OCI-LY7 (cell line): ENCODE data around the gene IRF8. TPM values are rescaled to one million over a fixed set of nuclear protein-coding genes. Genes with fewer than 3 reads are reported as not detected.

Source experiments
- BruUV-seq: library from RNA; stranded (reverse); fragments of 400-500 nt; replicated peaks from 2 replicates; lab custom pipeline; 2021; lab: Mats Ljungman, UMichigan
- CTCF ChIA-PET: fragments of 300-600 bp; sonication (Branson Sonifier 250); formaldehyde crosslinking; loops from one replicate; lab custom pipeline; 2022; ENCODE audit warnings: antibody characterized with exemption; ENCODE audit not compliant: unreplicated experiment; lab: Charles Lee
- POLR2A ChIA-PET: fragments of 300-600 bp; sonication (Branson Sonifier 250); formaldehyde crosslinking; loops from one replicate; lab custom pipeline; 2022; ENCODE audit warnings: antibody characterized with exemption; lab: Charles Lee
- DNase-seq: peaks from one replicate; pipeline ENCODE4 v3.0.0-alpha.2; 2015; ENCODE audit warnings: low spot score
- H2AFZ ChIP-seq: fragments of 200-600 bp; sonication (generic), shearing (Covaris generic); 2 replicates; pipeline ENCODE4 v1.6.1; 2014; ENCODE audit warnings: mild to moderate bottlenecking, antibody characterized with exemption, low read length, moderate library complexity
- H3K27ac ChIP-seq: fragments of 200-600 bp; sonication (generic); 2 replicates; pipeline ENCODE4 v1.5.1; 2014; ENCODE audit warnings: mixed run types, low read depth, mild to moderate bottlenecking, moderate library complexity, low read length, inconsistent platforms; ENCODE audit not compliant: poor library complexity, severe bottlenecking
- H3K36me3 ChIP-seq: fragments of 200-600 bp; sonication (generic); 2 replicates; pipeline ENCODE4 v1.6.1; 2014; ENCODE audit warnings: mild to moderate bottlenecking, antibody characterized with exemption, low read length, moderate library complexity, mixed read lengths; ENCODE audit not compliant: insufficient read depth
- H3K4me1 ChIP-seq: fragments of 200-600 bp; sonication (generic); 2 replicates; pipeline ENCODE4 v1.5.1; 2014; ENCODE audit warnings: mild to moderate bottlenecking, low read length; ENCODE audit not compliant: insufficient read depth, poor library complexity, severe bottlenecking
- H3K4me2 ChIP-seq: fragments of 200-600 bp; sonication (generic); 2 replicates; pipeline ENCODE4 v1.6.1; 2014; ENCODE audit warnings: mild to moderate bottlenecking, low read length
- H3K4me3 ChIP-seq: fragments of 200-600 bp; sonication (generic); 2 replicates; pipeline ENCODE4 v1.5.1; 2014; ENCODE audit warnings: mild to moderate bottlenecking, low read depth, low read length; ENCODE audit not compliant: poor library complexity, severe bottlenecking
- H3K79me2 ChIP-seq: fragments of 200-600 bp; sonication (generic); 2 replicates; pipeline ENCODE4 v1.6.1; 2016; ENCODE audit warnings: low read depth, mild to moderate bottlenecking, low read length, moderate library complexity, mixed read lengths; ENCODE audit not compliant: insufficient read depth
- H3K9me2 ChIP-seq: fragments of 200-600 bp; sonication (generic); 2 replicates; pipeline ENCODE4 v1.6.1; 2016; ENCODE audit warnings: mild to moderate bottlenecking, low read length, mixed read lengths; ENCODE audit not compliant: insufficient read depth
- H3K9me3 ChIP-seq: fragments of 200-600 bp; sonication (generic); 2 replicates; pipeline ENCODE4 v1.6.1; 2014; ENCODE audit warnings: mild to moderate bottlenecking, mixed run types, low read length, mixed read lengths
- H4K20me1 ChIP-seq: fragments of 200-600 bp; sonication (generic); 2 replicates; pipeline ENCODE4 v1.6.1; 2014; ENCODE audit warnings: mild to moderate bottlenecking, antibody characterized with exemption, low read length, moderate library complexity, mixed read lengths; ENCODE audit not compliant: insufficient read depth
- CTCF ChIP-seq: fragments of 200-600 bp; sonication (generic); conservative IDR thresholded peaks from 2 replicates; pipeline ENCODE4 v1.5.1; 2014; ENCODE audit warnings: mild to moderate bottlenecking, antibody characterized with exemption, low read length, moderate library complexity, mixed read lengths
- EZH2phosphoT487 ChIP-seq: fragments of 200-600 bp; sonication (generic); IDR thresholded peaks from 2 replicates; pipeline ENCODE4 v1.6.1; 2018; ENCODE audit warnings: low read depth, borderline replicate concordance, mild to moderate bottlenecking, mixed run types, antibody characterized with exemption, low read length, moderate library complexity, mixed read lengths
- intact Hi-C: fragments of 100-400 bp; cut with micrococcal nuclease; formaldehyde crosslinking; loops from one replicate; pipeline ENCODE4 v1.10.0; 2022; ENCODE audit not compliant: unreplicated experiment
- total RNA-seq, 2 experiments: library from RNA; depleted of rRNA in 1 of 2; stranded (reverse); fragments of >200 nt in 1 of 2; shearing (Covaris generic) in 1 of 2; gene quantifications; 2 replicates each; pipeline ENCODE4 v1.2.3, GENCODE V29; 2014 to 2022

The IRF8 gene
- total RNA-seq, 2 experiments from 2014 or later: 181 to 224 TPM

GRCh38 chr16:85882181-85882810, 16.7 kb upstream of the IRF8 start:
- H3K4me1 ChIP-seq: no peaks in the 10 kb centered on the region
- no peak overlapping the region for H3K27ac ChIP-seq
- H3K79me2 ChIP-seq: no peaks in the 10 kb centered on the region
- CTCF ChIA-PET: no interaction called here
- POLR2A ChIA-PET: no interaction called here
- no TSS peak for BruUV-seq
- H4K20me1 ChIP-seq: no peaks in the 10 kb centered on the region
- no peak overlapping the region for H3K4me2 ChIP-seq
- DNase-seq: no peak
- no peaks in the 10 kb centered on the region for H3K9me3 ChIP-seq
- intact Hi-C loops: no loop called here
- no peak overlapping the region for H3K4me3 ChIP-seq
- no peak overlapping the region for H2AFZ ChIP-seq
- H3K36me3 ChIP-seq: no peaks in the 10 kb centered on the region
- no peaks in the 10 kb centered on the region for H3K9me2 ChIP-seq
- TF ChIP-seq CTCF: no peak
- no peak for TF ChIP-seq EZH2phosphoT487

- BruUV-seq: no TSS peak
- no peaks in the 10 kb centered on the region for H3K36me3 ChIP-seq
- no peak for DNase-seq
- H3K79me2 ChIP-seq: no peaks in the 10 kb centered on the region
- intact Hi-C loops: no loop called here
- peaks cover 10% of the 10 kb centered on the region for H3K4me1 ChIP-seq
- no peaks in the 10 kb centered on the region for H3K9me2 ChIP-seq
- H3K4me2 ChIP-seq: no peak overlapping the region
- H3K27ac ChIP-seq: no peak overlapping the region
- no peak overlapping the region for H3K4me3 ChIP-seq
- POLR2A ChIA-PET: no interaction called here
- H3K9me3 ChIP-seq: no peaks in the 10 kb centered on the region
- no peak for TF ChIP-seq EZH2phosphoT487
- TF ChIP-seq CTCF: no peak
- CTCF ChIA-PET: no interaction called here
- no peaks in the 10 kb centered on the region for H4K20me1 ChIP-seq
- H2AFZ ChIP-seq: no peak overlapping the region
Observed at GRCh38 chr16:85883813-85884212, 15.1 kb upstream of the IRF8 start.

- POLR2A ChIA-PET: no interaction called here
- Histone ChIP-seq H3K4me1 (peaks cover 22% of the 10 kb centered on the region), H3K9me3 (no peaks in the 10 kb centered on the region), H3K36me3 (no peaks in the 10 kb centered on the region), H2AFZ (no peak overlapping the region), H3K9me2 (no peaks in the 10 kb centered on the region), H3K4me3 (no peak overlapping the region), H3K79me2 (no peaks in the 10 kb centered on the region), H3K4me2 (no peak overlapping the region), H3K27ac (no peak overlapping the region), H4K20me1 (no peaks in the 10 kb centered on the region)
- TF ChIP-seq CTCF (no peak), EZH2phosphoT487 (no peak)
- CTCF ChIA-PET: no interaction called here
- DNase-seq: no peak
- intact Hi-C loops: no loop called here
- no TSS peak for BruUV-seq
Observed at GRCh38 chr16:85884808-85885463, 14.0 kb upstream of the IRF8 start.
